HepG2 (cell line): ENCODE measurements around the gene HOXC11. TPM values are rescaled to one million over a fixed set of nuclear protein-coding genes. Genes with fewer than 3 reads are reported as not detected.

Source experiments
- ATAC-seq: fragments of 200-7000 bp; cut with Tn5 transposase; 3 replicates; pipeline ENCODE4 v1.9.1; 2020; ENCODE audit warnings: mild to moderate bottlenecking, moderate library complexity
- BruUV-seq: library from RNA; stranded (reverse); fragments of 400-500 nt; replicated peaks from 2 replicates; lab custom pipeline; 2021; lab: Mats Ljungman, UMichigan
- CTCF ChIA-PET: fragments of 300-600 bp; formaldehyde crosslinking; extraction: SDS; loops from one replicate; lab custom pipeline; 2021; ENCODE audit warnings: low total read pairs, inconsistent platforms, low intra/inter-chr PET ratio; lab: Yijun Ruan, JAX
- POLR2A ChIA-PET: fragments of 350-600 bp; sonication (Branson Sonifier 250); formaldehyde crosslinking; loops from one replicate; lab custom pipeline; 2020; ENCODE audit warnings: antibody characterized with exemption, inconsistent platforms; lab: Yijun Ruan, JAX
- DNase-seq: peaks from one replicate; pipeline ENCODE4 v3.0.0-alpha.2; 2015; ENCODE audit warnings: low spot score
- FAIRE-seq: peaks from 3 replicates; lab custom pipeline; 2011; peaks lifted over from hg19 to GRCh38; lab: Jason Lieb, UNC
- H2AFZ ChIP-seq: one replicate; pipeline ENCODE4 v1.6.1; 2011; ENCODE audit warnings: low read length, inconsistent platforms
- H3K27ac ChIP-seq: fragments of 300-600 bp; 3 replicates; pipeline ENCODE4 v1.8.0; 2011; ENCODE audit warnings: mixed run types, mild to moderate bottlenecking, mixed read lengths, low read length, inconsistent platforms; ENCODE audit not compliant: insufficient read depth; ENCODE audit errors: extremely low read length
- H3K27me3 ChIP-seq, 2 experiments: fragments of 200-600 bp in 1 of 2; 2 replicates in 1 of 2; 3 replicates in 1 of 2; pipeline versions ENCODE4 v1.6.0 to v1.8.0; 2011; ENCODE audit warnings: low read length in 2 of 2, mild to moderate bottlenecking in 2 of 2, moderate library complexity in 2 of 2, inconsistent platforms in 1 of 2; ENCODE audit not compliant: insufficient read depth in 2 of 2, control insufficient read depth in 1 of 2
- H3K36me3 ChIP-seq, 2 experiments: fragments of 200-600 bp in 1 of 2; replicated peaks in 1 of 2; 2 replicates in 1 of 2; 3 replicates in 1 of 2; pipeline versions ENCODE4 v1.5.1 to v1.8.0; 2011; ENCODE audit warnings: low read length in 2 of 2, inconsistent platforms in 1 of 2; ENCODE audit not compliant: insufficient read depth in 2 of 2, control insufficient read depth in 1 of 2
- H3K4me1 ChIP-seq: 2 replicates; pipeline ENCODE4 v1.5.1; 2012; ENCODE audit warnings: low read length, inconsistent platforms; ENCODE audit not compliant: insufficient read depth
- H3K4me2 ChIP-seq: 2 replicates; pipeline ENCODE4 v1.6.0; 2011; ENCODE audit warnings: low read depth, low read length, inconsistent platforms
- H3K4me3 ChIP-seq, 3 experiments: fragments of 200-600 bp in 1 of 3; sonication (generic), shearing (Covaris generic) in 1 of 3; replicated peaks in 1 of 3; 2 replicates each; pipeline ENCODE4 v1.5.1; 2011 to 2016; ENCODE audit warnings: low read length in 3 of 3, inconsistent platforms in 2 of 3, low read depth in 2 of 3, mild to moderate bottlenecking in 2 of 3, control low read depth in 1 of 3, mixed read lengths in 1 of 3; ENCODE audit not compliant: insufficient read depth in 1 of 3
- H3K79me2 ChIP-seq: one replicate; pipeline ENCODE4 v1.6.1; 2011; ENCODE audit warnings: low read length, inconsistent platforms; ENCODE audit not compliant: insufficient read depth
- H3K9ac ChIP-seq: 2 replicates; pipeline ENCODE4 v1.6.0; 2011; ENCODE audit warnings: mild to moderate bottlenecking, low read depth, low read length, inconsistent platforms; ENCODE audit not compliant: insufficient read depth
- H3K9me3 ChIP-seq: 2 replicates; pipeline ENCODE4 v1.5.1; 2012; ENCODE audit warnings: mild to moderate bottlenecking, low read length
- H4K20me1 ChIP-seq: 2 replicates; pipeline ENCODE4 v1.6.0; 2011; ENCODE audit warnings: inconsistent platforms, mild to moderate bottlenecking, low read length, moderate library complexity; ENCODE audit not compliant: insufficient read depth
- CREB3 ChIP-seq: sonication (generic); formaldehyde crosslinking; IDR thresholded peaks from 2 replicates; pipeline ENCODE4 v1.5.0; 2020; ENCODE audit warnings: missing genetic modification reagents
- FOXM1 ChIP-seq: sonication (generic); formaldehyde crosslinking; IDR thresholded peaks from 2 replicates; pipeline ENCODE4 v1.5.0; 2020; ENCODE audit warnings: missing genetic modification reagents
- GATAD2A ChIP-seq: IDR thresholded peaks from 2 replicates; pipeline ENCODE4 v1.6.1; 2016
- GPBP1L1 ChIP-seq: sonication (generic); formaldehyde crosslinking; IDR thresholded peaks from 2 replicates; pipeline ENCODE4 v1.5.0; 2020; ENCODE audit warnings: mild to moderate bottlenecking, missing genetic modification reagents
- HNF1A ChIP-seq, 2 experiments: sonication (generic) in 1 of 2; formaldehyde crosslinking in 1 of 2; IDR thresholded peaks; 2 replicates each; pipeline versions ENCODE4 v1.4.0 to v1.6.1; 2016 to 2020; ENCODE audit warnings: borderline replicate concordance in 1 of 2, low read depth in 1 of 2, mild to moderate bottlenecking in 1 of 2, missing genetic modification reagents in 1 of 2
- ISX ChIP-seq: sonication (generic); formaldehyde crosslinking; conservative IDR thresholded peaks from 2 replicates; pipeline ENCODE4 v1.5.0; 2020; ENCODE audit warnings: missing genetic modification reagents
- MZF1 ChIP-seq: sonication (generic); formaldehyde crosslinking; IDR thresholded peaks from 2 replicates; pipeline ENCODE4 v1.8.1; 2023; ENCODE audit warnings: mild to moderate bottlenecking, missing genetic modification reagents, borderline replicate concordance
- SMARCC2 ChIP-seq: fragments of 450-650 bp; IDR thresholded peaks from 2 replicates; pipeline ENCODE4 v1.6.1; 2017; ENCODE audit warnings: antibody characterized with exemption, mild to moderate bottlenecking
- SMARCE1 ChIP-seq: fragments of 450-650 bp; IDR thresholded peaks from 2 replicates; pipeline ENCODE4 v1.6.1; 2017; ENCODE audit warnings: borderline replicate concordance
- ZNF230 ChIP-seq: sonication (generic); formaldehyde crosslinking; IDR thresholded peaks from 2 replicates; pipeline ENCODE4 v1.4.0; 2020; ENCODE audit warnings: mild to moderate bottlenecking, missing genetic modification reagents
- ZNF382 ChIP-seq: sonication (generic); formaldehyde crosslinking; IDR thresholded peaks from 2 replicates; pipeline ENCODE4 v1.5.0; 2020; ENCODE audit warnings: missing genetic modification reagents, mild to moderate bottlenecking, borderline replicate concordance
- ZNF678 ChIP-seq: sonication (generic); formaldehyde crosslinking; IDR thresholded peaks from 2 replicates; pipeline ENCODE4 v1.4.0; 2020; ENCODE audit warnings: mild to moderate bottlenecking, missing genetic modification reagents
- ZSCAN30 ChIP-seq: sonication (generic); formaldehyde crosslinking; IDR thresholded peaks from 2 replicates; pipeline ENCODE4 v1.5.0; 2020; ENCODE audit warnings: mild to moderate bottlenecking, missing genetic modification reagents
- WGBS: methylation state at CpG from one replicate; pipeline ENCODE4 v1.1.6; 2017; ENCODE audit warnings: low lambda C conversion rate; 5-methylcytosine and 5-hydroxymethylcytosine counted together
- in situ Hi-C: cut with HindIII; loops from 2 replicates; pipeline ENCODE4 v1.10.0; 2017; ENCODE audit warnings: low pct_unique_long_range_greater_than_20kb; ENCODE audit not compliant: extremely low pct_ligation_motif_present
- intact Hi-C: fragments of 100-400 bp; cut with micrococcal nuclease; formaldehyde crosslinking; loops from one replicate; pipeline ENCODE4 v1.10.0; 2022; ENCODE audit not compliant: unreplicated experiment
- polyA plus RNA-seq, 8 experiments: library from polyadenylated mRNA; depleted of rRNA in 3 of 8; stranded (reverse) in 7 of 8; unstranded in 1 of 8; fragments of >200 nt; fragmentation: Illumina TruSeq in 4 of 8; extraction: Trizol in 4 of 8; gene quantifications; 2 replicates each; pipeline versions ENCODE4 v1.2.1 to v1.2.3, GENCODE V29; 2011 to 2016; ENCODE audit warnings: low read depth in 4 of 8, missing spikeins in 1 of 8, mixed read lengths in 1 of 8; ENCODE audit not compliant: insufficient read depth in 1 of 8
- total RNA-seq, 5 experiments: library from RNA; depleted of rRNA; stranded (reverse); fragments of >200 nt; fragmentation: Illumina TruSeq; extraction: Trizol; gene quantifications; 2 replicates each; pipeline ENCODE4 v1.2.3, GENCODE V29; 2016; ENCODE audit warnings: low read depth in 1 of 5
- TF ChIP-seq, protein P1 (sequence below): sonication (generic); formaldehyde crosslinking; IDR thresholded peaks from 2 replicates; pipeline ENCODE4 v1.8.1; 2023; ENCODE audit warnings: missing genetic modification reagents, inconsistent platforms, borderline replicate concordance

HOXC11 gene
- total and polyA plus RNA-seq, 2 of the 13 experiments (the other 11 are each of a cell fraction or from before 2014, with no cell fraction given) = not detected

DNA sequence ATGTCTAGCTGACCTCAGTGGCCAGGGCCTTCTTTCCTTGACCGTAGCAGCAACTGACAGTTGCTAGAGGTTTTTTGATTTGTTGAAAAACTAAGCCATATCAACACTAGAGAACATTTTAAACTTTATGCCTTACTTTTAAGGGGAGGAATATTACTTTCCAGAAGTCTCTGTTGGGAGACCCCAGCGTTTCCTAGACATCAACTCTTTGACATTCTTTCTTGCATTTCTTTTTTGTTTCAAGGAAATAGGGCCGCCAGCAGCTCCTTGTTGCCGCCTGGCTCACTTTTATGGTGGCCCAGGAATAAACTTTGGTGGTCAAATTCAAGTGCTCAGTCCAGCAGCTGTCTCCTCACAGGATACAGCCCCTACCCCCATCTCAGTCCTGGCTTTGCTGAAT lies 2.5 kb upstream of the HOXC11 start (continued):
- TF ChIP-seq HNF1A (IDR thresholded peaks at IDR 0.05; ENCODE audit: low read depth) = no peak
- TF ChIP-seq HNF1A (CRISPR knock-in tag; IDR thresholded peaks at IDR 0.05; ENCODE audit: borderline replicate concordance) = no peak
- TF ChIP-seq FOXM1 (CRISPR knock-in tag) = no peak
- TF ChIP-seq SMARCC2 = no peak
- no peak for TF ChIP-seq ZNF382 (CRISPR knock-in tag)

DNA sequence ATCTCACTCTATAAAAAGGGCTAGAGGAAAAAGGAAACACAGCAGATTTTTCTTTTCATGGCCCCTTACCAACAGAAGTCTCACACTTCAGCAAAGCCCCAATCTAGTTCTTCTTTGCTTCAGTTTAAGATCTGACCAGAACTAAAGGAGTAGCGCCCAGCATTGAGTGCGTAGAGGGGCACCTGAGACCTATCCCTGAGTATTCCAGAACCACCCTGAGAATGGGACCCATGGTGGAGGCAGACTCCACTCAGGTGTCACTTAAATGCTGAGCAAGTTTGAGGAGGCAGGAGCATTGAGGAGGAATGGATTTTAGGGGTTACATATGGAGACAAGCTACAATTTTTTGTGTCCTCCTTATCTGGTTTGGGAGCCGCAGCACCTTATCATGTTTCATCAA lies 1.8 kb upstream of the HOXC11 start:
- POLR2A ChIA-PET = no interaction called here
- Histone ChIP-seq H3K9ac (no peak overlapping the region), H3K9me3 (no peaks in the 10 kb centered on the region), H2AFZ (no peak overlapping the region), H3K36me3 (no peaks in the 10 kb centered on the region), H3K4me3 (no peak overlapping the region), H4K20me1 (0 out of 2 replicates have a peak, but pooled peaks cover 2% of the 10 kb centered on the region), H3K4me2 (no peak overlapping the region), H3K4me1 (peaks cover 12% of the 10 kb centered on the region; the same call in 1 of the 2 replicates), H3K79me2 (no peaks in the 10 kb centered on the region), H3K27ac (no peak overlapping the region), H3K27me3 (peaks cover 17 to 95% of the 10 kb centered on the region in 2 experiments)
- BruUV-seq = no TSS peak
- no peak for ATAC-seq
- DNase-seq = no peak
- WGBS = 59% methylated on average over 3 of the region's 3 CpGs
- intact Hi-C loops = no loop called here
- no peak for FAIRE-seq
- CTCF ChIA-PET = no interaction called here
- in situ Hi-C loops = no loop called here
- TF ChIP-seq ISX = no peak
- no peak for TF ChIP-seq SMARCE1
- TF ChIP-seq, protein P1, sequence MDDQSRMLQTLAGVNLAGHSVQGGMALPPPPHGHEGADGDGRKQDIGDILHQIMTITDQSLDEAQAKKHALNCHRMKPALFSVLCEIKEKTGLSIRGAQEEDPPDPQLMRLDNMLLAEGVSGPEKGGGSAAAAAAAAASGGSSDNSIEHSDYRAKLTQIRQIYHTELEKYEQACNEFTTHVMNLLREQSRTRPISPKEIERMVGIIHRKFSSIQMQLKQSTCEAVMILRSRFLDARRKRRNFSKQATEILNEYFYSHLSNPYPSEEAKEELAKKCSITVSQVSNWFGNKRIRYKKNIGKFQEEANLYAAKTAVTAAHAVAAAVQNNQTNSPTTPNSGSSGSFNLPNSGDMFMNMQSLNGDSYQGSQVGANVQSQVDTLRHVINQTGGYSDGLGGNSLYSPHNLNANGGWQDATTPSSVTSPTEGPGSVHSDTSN (CRISPR knock-in tag) = no peak
- TF ChIP-seq MZF1 (CRISPR knock-in tag) = no peak
- TF ChIP-seq GATAD2A (CRISPR knock-in tag) = no peak
- TF ChIP-seq ZNF230 = no peak
- no peak for TF ChIP-seq GPBP1L1 (CRISPR knock-in tag)
- TF ChIP-seq ZNF678 = no peak
- TF ChIP-seq CREB3 (CRISPR knock-in tag) = no peak
- TF ChIP-seq ZSCAN30 (CRISPR knock-in tag) = no peak
